Amygdala (tissue), 56 donors: ENCODE results near the gene KCNG2.

Experiments
- DNase-seq, 56 donors: peaks; one replicate each; lab custom pipeline; 2025; lab: John Stamatoyannopoulos, UW

The KCNG2 gene

DNA sequence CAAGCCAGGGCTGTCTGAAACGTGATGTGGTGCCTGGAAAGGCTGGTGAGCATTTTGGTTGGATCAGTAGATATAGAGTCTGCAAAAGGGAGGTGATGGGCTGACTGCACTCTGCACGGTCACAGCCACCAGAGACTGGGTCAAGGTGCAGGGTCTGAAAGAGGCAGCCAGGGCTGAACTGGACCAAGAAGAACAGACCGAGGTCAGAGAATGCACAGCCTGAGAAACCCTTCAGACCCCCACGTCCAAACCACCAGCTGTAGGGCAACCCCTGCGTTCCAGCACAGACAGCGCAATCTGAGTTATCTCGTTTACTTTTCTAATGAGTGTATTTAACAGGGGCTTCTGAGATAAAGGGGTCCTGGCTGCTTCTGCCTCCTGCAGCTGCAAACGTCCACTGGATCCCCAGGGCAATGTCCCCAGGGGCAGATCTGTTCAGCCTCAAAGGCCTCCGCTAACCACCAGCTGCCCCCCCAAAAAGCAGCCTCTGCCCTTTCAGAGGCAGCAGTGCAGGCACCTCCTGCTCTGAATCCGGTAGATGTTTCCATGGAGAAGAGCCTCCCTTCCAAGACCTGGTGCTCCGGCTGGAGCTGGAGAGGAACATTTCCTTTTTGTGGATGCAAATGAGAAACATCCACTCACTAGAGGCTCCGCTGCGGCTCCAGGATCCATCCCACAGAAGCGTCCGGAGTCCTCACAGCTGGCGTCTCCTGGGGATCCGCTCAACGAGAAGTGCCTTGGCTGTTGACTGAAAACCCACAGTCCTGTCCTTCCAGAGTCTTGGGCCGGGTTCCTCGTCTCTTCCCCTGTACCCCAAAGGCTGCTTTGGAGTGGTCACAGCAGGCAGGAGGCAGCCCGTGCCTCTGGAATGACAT, 970 bp upstream of the KCNG2 start:
- DNase-seq: no peak

DNA sequence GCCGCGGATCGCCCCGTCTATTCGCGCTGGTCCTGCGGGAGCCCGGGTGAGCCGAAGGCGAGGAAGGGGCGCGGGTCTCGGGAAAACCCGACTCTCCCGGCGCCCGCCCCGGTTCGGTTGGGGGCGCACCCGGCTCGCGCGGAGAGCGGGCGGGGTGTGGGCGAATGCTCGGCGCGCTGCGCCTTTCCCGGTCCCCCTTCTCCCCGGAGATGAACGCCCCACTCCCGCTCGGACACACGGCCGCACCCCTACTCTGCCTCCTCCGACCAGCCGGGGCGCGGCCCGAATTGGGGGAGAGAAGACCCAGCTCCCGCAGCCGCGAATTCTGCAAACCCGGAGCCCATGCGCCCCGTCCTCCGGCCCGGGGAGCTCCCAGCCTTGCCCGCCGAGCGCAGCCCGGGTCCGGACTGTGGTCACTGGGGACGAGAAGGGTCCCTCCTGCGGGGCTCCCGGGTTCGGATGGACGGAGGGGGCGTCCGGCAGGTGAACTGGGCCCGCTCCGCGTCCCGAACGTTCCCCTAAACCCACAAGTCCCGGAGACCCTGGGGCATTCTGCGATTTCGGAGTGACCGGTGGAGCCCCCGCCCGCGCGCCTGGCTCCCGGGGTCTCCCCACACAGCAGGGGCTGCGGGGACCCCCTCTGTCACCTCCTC, 734 bp downstream of the KCNG2 start:
- DNase-seq: no peak

DNA sequence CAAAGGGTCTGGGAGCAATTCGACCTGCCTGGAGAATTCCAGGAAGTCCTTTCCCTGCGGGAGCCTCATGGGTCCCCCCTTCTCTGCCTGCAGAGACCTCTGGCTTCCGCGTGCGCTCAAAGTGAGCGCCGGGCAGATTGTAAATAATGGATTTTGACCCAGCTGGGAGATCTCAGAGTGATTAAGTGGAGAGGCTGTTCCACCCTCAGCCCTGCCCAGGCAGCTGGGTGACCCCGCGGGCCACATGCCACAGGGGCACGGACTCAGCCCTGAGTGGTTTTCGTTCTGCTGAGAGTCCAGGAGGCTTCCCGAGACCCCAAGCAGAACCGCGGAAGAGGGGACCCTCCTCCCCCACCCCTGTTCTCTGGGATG, 1.2 kb downstream of the KCNG2 start:
- no peak for DNase-seq

DNA sequence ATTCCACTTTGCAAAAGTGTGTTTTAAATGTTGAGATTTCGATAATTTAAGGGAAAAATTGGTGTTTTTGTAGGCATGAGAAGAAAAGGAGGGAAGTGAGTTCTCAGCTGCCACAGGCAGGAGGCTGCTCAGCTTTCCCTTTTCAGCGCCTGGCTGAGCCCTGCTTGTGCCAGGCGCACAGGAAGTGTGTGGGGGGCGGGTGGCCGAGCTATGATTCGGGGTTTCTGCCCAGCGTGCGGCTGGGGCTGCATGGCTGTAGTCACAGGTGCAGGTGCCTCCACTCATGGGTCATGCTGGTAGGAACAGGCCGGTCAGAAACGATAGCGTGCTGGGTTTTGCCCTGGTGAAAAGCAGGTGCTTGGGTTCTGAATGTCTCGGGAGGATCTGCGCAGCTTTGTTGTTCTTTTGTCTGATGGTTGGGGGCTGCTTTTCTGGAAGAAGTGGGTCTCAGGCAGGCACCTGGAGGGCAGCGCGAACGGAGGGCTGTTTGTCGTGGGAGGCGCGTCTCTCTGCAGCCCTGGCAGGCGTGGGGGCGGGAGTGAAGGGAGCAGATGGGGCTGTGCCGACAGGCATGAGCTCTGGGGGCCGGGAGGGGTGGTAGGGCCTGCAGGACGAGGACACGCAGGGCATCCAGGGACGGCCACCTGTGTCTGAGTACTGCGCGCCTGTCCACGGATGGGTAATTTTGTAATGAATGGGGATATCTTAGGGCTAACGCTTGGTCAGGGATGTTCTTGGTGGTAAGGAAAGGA, 2.1 kb downstream of the KCNG2 start:
- no peak for DNase-seq

DNA sequence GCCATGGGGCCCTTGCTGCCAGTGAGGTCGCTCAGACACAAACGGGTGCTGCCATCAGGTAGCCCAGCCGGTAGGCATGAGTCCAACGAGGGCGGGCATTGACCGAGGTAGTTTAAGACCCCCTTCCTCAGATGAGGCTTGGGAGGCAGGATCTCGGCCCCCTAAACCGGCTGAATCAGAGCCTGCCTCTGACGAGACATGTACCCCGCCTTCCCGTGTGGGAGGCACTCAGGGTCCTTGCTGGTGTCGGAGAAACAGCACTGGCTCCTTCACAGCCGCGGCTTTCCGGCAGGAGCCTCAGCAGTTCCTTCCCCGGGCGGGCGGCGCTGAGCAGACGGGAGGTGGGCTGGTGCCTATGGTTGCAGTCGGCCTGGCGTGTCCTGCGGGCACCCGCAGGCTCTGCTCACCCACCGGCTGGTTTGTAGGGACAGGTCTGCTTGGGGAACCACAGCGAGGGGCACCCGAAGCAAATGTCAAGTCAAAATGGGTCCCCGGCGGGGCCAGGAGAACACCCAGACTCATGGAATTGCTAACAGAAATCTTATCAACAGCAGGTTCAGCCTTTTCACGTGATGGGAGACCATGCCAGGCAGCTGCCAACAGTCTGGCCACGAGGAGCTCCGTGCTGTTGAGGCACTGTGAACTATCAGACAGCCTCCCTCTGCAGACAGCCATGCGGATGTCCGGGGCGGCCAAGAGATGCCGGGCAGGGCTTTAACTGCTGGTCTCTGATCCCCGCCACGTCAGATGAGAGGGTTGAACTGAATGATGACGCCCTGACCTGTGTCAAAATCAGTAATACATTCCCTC, 2.8 kb downstream of the KCNG2 start:
- peak in 1 of 56 donors; percentile 32 for DNase-seq

DNA sequence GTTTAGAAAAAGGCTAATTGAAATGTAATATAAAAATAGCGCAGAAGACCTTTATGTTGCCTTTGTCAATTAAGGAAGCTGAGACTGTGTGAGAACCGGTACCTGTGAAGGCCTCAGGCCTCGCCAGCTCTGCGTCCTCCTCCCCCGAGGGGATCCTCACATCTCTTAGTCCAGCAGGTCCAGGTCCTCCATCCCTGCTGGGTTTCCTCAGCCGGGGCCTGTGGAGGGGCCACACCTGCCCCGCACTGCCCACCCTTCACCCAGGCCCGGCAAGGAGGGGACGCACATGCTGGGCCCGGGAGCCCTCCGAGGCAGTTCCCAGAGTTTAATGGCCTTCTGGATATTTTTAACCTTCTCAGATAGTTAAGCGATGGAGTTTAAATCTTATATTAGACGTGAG, 3.5 kb downstream of the KCNG2 start:
- no peak for DNase-seq

DNA sequence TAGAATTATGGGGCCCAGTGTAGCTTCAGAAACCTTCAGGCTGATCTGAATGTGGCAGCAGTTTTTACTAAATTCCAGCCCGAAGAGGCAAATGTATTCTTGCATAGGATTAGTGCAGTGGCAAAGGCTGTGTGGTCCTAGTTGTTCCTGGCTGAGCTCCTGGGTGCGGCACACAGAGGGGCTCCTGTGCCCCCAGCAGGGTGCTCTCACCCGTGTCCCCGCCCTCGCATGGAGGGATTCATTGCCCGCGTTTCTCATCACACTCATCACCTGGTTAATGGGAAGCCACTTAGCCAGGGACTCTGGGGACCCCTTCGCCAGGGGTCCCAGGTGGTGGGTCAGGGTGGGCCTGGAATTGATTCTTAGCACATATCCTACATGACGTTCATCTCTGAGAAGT, 3.9 kb downstream of the KCNG2 start:
- no peak for DNase-seq

DNA sequence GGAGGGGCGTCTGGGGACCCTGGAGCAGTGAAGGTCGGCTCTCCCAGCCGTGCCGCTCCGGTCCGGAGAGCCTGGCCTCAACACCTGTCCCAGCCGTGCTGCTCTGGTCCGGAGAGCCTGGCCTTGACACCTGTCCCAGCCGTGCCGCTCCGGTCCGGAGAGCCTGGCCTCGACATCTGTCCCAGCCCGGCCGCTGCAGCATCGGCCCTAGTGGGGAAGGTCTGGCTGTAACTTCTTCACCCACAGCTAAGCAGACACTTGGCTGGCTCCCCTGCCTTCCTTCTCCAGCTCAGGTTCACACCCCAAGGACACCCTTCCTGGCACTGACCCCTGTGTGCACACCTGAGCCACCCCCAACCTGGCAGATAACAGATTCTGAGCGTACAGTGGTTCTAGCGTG, 4.6 kb downstream of the KCNG2 start:
- DNase-seq: no peak

DNA sequence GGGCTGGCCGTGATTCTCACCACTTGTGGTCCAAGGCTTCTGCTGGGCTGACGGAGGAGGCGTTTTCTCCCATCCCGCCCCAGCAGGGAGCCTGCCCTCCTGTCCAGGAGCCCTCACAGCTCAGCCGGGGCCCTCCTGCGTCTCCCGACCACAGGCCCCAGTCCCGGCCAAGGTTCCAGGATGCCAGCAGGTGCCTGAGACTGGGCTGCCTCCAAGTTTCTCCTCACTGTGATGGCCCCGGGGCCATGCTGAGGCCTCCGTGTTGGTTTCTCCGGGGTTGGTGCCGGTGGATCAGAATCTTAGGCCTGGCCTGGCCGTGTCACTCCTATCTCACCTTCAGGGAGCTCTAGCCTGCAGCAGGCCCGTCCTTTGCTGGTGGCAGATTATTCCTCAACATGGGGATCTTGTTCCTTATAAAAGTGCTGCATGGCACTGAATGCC, 5.9 kb downstream of the KCNG2 start:
- DNase-seq: no peak

DNA sequence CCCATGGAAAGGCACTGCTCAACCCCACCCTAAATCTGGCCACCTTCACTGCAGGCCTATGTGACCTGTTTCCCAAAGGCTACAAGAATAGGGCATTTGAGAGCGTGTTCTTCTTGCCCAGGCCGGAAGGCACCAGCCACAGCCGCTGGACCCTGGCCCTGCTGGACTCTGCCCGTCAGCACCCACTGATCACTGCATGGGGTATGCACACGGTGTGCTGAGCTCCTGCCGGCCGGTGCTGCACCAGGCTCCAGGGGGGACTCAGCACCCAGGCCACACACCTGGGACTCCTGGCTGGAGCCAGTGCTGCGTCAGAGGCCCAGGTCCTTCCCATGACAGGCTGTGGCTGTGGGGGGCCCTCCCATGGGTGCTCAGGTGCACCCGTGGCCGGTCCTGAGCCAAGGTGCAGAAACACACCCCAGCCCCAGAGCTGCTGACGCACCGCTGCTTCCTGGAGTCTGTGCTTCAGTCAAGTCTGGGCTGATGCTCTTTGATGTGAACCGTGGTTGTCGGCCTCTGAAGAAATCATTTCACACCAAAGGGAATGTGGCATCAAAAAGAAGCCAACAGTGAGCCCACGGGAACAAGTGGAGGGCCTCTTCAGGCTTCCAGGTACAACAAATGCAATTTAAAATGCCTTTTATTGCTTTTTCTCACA, 6.5 kb downstream of the KCNG2 start:
- DNase-seq: no peak

DNA sequence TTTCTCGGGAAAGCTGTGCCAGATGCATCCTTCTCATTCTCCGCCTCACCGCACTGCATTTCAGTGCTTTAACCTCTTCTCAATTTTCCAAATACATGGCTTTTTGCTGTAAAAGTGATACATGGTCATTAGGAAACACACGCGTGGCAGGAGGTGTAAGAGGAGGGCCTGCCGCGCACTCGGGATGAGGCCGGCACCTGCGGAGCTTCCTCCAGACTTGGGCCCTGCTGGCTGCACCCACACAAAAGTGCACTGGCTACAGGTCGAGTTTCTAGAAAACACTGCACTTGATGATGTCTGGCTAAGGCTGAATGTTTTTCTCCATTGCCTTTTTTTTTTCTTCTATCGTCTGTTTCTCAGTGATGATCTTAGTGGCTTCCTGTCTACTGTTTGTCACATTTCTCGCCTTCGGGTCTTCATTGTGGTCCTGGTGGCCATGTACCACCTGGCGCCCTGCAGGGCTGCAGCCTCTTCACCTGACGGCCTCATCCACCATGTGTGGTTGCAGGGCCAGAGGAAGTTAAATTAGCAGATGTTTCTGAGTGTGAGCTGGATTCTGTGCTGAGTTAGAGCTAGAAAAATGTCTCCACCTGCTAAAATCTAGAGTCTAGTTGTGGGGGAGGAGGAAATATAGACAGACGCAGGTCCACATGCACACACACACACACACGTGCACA, 7.6 kb downstream of the KCNG2 start:
- DNase-seq: no peak

DNA sequence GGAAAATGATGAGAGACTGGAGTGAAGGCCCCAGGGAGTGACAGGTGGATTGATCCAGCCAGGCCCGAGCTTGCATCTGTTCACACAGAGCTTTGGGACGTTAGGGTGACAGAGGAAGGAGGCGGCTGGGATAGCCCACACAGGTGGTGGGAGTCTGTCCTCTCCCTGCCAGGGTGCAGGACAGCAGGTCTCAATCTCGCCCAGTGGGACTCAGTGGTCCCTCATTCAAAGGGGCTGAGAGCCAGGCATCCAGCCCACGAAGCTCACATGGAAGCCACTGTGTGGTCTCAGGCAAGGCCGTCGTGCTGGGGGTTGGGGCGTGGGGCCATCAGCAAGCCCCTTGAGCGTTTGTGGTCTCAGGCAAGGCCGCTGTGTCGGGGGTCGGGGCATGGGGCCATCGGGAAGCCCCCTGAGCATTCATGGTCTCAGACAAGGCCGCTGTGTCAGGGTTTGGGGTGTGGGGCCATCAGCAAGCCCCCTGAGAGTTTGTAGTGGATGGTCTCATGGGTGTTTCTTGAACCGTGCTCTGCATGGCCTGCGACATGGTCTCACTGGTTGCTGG, 8.3 kb downstream of the KCNG2 start:
- no peak for DNase-seq

DNA sequence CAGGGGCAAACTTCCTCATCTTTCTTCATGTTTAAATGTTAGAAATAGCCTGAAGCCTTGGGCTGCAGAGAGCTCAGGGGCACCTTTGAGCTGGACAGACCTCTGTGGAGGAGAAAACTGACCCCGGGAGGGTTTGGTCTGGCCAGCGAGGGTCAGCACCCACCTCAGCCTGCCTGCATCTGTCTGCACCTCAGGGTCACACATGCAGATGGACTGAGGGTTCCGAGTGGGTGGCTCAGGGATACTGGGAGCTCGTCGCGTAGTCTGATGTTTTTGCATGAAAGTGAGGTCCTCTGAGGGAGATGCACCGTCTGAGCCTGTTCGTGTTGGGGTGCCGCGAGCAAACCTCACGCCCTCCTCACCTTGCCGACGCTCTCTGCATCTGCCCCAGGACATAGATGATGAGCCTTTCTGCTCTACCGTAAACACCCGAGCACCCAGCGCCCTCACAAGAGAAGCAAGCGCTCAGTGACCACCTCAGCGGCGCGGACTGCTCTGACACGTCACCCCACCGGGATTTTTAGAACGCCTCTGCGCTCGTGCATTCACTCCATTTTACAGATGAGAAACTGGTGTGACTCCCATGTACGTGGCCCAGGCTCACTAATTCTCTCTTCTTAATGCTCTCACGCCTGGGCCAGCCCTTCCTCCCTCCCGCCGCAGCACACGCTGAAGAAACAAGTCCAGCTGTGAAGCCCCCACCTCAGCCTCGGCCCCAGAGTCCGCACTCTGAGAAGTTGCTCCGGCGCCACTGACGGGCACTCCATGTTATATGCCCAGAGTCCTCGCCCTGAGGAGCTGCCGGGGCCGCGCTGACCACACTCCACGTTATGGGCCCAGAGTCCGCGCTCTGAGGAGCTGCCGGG, 9.5 kb downstream of the KCNG2 start:
- DNase-seq: no peak

DNA sequence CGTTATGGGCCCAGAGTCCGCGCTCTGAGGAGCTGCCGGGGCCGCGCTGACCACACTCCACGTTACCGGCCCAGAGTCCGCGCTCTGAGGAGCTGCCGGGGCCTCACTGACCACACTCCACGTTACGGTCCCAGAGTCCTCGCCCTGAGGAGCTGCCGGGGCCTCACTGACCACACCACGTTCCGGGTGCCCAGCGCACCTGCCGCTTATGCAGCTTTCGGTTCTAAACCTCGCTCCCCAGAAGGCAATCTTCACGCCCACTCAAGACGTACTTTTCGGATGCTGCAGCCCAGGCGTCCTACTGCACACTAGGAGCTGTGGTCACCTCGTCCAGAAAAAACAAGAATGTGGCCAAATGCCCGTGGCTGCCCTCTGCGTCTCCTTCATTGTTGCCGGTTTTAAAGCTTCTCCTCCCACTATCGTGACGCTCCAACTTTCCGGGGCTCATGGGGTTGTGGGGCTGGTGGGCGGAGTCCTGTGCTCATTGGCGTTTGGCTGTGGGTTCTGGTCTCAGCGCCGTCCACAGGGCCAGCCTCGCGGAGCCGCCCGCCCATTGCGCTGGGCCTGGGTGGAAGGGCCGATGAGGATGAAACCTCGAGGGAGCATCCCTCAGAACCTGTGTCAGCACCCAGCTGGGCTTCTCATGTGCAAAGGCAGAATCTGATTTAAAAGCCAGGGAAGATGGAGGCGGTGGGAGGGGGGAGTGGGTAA, 11.9 kb downstream of the KCNG2 start:
- DNase-seq: no peak

DNA sequence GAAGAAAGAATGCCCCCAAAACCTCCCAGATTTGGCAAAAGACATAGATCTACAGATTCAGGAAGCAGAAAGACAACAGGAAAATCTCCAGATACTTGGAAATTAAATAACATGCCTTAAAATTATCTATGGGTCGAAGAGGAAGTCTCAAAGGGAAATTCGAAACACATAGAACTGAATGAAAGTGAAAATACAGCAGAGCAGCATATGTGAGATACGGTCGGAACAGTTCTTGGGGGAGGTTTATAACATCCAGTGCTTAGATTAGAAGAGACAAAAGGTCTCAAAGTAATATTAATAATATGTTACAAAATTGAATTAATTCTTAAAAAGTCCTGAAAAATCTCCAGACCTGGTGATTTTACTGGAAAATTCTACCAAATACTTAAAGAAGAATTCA, 14.3 kb downstream of the KCNG2 start:
- no peak for DNase-seq

DNA sequence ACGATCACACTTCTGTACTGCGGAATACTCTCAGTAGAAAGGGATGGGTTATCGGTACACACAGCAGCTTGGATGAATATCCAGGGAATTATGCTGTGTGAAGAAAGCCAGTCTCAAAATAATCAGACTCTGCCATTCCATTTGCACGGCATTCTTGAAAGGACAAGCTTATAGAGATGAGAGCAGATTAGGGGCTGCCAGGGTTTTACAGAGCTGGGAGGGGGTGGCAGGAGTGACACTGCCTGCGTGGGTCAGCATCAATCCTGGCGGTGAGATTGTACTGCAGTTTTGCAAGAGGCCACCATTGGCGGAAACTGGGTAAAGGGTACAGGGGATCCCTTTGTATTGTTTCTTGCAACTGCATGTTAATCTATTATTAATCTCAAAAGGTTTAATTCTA, 16.6 kb downstream of the KCNG2 start:
- no peak for DNase-seq

DNA sequence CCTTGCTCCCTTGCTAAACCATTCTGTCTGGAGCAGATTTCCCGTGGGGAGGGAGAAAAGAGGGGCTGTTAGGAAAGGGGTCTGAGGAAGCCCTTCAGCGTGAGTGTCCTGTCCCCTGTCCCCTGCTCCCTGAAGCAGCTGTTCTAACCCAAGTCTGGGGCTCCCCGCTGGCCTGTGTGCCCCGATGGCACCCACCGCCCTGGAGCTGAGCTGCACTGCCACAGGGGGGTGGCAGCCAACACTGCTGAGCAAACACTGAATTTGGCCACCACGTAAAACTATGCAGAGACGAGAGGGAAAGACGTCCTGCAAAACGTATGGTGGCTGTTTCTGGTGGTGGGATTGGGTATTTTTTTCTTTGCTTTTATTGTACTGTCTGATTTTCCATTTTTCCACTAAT, 17.9 kb downstream of the KCNG2 start:
- no peak for DNase-seq

DNA sequence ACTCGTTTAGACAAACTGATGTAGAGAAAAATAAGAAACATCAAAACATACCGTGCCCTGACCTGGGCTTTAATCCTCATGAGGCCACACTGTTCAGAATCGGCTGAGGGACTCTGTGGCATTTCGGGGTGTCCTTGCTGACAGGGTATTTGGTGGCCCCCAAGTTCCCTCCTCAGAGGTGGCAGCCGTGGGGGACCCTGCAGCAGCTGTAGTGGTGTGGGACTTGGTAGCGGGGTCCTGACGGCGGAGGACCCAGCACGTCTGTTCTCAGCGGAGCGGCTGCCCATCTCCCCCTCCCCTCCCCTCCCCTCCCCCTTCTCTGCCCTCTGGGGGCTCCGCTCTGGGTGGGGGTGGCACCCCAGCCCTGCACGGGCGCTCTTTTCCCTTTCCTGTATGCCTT, 18.4 kb downstream of the KCNG2 start:
- DNase-seq: no peak
